HG03342 (cell line): ENCODE data around the gene RNF152.

Experiments used
- ATAC-seq: cut with Tn5 transposase; IDR thresholded peaks from one replicate; pipeline ENCODE4 v1.9.1; 2021; ENCODE audit warnings: mild to moderate bottlenecking, moderate library complexity; ENCODE audit not compliant: unreplicated experiment

Gene RNF152

DNA sequence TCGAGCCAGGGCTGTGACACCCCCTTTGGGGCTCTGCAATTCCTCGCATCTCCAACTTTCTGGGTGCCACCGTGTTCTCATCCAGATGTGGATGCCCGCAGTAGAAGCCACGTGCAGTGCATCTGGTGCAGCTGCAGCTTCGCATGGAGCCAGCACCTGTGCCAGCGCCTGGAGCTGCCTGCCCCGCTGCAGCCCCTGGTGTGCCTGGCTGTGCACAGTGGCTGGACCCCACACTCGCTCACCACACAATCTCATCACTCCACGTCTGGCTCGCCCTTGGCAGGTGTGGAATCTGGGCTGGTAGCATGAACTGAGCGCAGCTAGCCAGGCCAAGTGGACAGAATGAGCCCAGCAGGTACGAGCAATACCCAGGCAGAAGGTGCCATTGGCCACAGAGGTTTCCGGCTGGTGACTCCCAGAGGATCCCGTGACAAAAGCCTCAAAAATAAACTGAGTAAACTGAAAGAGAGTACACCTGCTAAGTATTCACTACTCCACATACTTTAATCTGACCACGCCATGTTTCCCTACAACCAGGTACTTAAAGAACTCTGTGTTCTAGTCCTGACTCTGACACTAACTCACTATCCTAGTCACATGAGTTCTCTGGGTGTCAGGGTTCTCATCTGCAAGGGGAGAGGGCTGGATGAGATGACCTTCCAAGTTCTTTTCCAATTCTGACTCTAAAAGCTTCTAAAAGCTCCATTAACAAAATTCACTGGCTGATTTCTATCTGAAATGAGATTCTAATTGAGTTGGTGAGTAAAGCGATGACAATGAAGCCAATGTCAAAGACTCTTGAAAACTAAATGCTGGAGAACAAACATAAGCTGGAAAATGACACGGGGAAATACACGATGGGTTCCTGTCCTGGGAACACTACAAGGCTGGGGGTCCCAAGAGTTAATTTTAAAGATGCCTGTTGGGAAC, 37.1 kb downstream of the RNF152 start:
- ATAC-seq, result no peak

DNA sequence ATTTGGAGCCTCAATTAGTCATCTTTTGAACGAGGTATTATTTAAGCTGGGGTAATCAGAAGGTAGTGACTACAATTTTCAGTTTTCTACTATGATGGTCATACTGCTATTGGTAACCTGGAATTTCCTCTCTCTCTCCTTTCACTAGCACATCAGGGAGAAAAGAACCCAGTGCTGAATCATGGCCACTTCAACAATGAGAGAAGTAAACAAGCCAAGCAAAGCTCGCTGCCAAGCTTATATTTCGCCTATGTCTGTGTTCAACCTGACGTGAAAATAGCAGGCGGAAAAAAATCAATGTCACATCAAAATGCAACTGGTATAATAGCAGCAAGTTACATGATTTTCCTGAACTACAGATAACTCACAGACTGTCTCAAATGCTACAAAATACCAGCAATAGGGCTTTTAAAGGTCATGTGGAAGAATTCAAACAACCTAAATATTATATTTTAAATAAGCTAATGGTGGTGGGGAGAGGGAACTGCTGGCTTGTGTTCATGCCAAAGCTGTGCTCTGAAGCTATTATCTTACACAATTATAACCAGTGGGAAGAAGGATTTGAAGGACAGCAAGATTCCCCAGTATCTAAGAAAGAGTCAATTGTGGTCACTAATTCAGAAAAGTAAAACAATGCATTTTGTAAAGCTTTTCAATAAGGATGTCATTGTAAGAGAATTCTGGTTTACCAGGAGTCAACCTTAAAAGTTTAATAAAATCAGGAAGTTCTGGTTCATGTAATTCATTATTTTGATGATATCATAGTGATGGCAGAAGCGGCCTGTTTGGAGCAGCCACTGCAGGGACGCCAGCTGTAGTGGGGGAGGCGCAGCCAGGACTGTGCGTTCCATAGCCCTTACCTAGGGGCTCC, 38.0 kb downstream of the RNF152 start:
- no peak for ATAC-seq

DNA sequence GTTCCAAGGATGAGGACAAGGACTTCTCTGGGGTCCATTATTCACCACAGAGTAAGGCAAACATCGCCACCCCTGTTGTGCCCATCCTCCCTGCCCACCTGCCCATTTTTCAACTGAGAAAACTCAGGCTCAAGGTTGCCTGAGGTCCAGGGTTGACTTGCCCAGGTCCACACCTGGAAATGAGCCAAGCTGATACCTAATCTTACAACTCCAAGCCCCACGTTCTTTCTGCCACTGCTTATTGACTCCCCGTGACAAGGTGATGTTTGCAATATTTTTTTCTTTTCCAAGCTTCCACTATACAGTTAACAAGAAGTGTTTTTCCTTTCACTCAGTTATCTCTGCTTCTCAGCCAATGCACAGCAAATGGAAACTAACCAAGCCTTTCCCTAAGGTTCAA, 39.0 kb downstream of the RNF152 start:
- ATAC-seq, result no peak

DNA sequence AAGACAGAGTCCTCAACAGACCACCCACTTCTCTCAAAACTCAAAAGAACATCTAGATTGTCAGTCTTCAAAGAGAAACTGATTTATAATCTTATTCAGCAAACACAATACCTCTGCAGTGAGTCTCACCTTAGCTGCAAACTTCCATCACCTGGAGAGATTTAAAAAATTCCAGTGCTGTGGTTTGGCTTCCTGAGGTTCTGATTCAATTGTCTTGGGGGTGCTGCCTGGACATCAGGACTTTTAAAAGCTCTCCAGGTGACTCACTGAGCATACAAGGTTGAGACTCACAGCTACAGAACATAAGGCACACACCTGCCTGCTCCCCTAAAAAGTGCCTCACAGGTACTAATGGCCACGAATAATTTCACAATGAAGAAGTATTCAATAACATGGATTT, 40.3 kb downstream of the RNF152 start:
- no peak for ATAC-seq

DNA sequence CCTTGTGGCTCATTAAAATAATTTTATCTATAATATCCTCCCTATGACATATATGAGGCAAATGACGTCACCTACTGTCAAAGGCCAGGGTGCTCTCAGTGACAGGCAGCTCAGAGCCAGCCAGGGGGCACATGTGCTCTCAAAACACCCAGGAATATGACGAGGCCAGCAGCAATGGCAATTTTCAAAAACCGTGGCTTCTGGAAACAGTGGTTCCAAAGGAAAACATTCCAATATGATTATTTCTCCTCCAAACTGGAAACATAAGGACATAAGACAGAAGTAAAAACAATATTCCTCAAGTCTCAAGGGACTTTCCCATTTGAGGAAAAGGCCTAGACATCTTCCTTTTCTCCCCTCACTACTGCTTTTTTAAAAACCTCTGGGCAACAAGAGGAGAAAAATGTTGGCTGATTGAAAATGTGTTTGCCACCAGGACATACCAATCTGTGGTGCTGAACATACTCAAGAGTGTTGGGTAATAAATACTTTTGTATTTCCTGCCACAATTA, 40.8 kb downstream of the RNF152 start:
- no peak for ATAC-seq

DNA sequence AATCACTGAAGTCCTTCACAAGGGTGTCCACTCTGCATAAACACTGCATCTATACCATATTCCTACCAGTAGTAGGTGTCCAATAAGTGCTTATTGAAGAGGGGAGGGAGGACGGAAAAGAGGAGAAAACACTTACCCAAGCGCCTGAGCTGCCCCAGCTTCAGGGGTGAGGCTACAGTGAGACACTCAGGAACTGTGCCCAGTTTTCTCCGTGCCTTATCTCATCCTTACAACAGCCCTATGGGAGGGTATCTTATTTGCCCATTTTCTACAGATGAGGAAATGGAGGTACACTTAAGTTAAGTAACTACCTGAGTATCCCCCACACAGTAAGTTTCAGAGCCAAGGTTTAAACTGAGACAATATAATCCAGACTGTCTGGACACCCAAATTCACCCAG, 41.5 kb downstream of the RNF152 start:
- no peak for ATAC-seq

DNA sequence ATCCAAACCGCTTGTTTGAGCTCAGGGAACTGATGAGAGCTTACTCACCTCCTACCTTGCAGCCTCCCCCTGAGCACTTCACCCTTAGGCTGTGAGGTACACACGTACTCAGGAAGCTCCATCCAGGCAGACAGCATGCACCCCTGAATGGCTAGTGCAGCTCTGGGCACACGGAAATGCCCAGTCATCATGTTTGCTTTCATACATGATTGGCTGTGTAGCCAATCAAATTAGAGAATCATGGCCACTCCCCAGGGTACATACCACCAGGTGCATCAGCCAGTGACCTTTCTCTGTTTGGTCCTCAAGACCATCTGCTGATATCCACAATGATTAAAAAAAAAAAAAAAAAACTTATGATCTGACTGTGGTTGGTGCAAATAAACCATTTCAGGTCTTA, 42.1 kb downstream of the RNF152 start:
- ATAC-seq, result no peak

DNA sequence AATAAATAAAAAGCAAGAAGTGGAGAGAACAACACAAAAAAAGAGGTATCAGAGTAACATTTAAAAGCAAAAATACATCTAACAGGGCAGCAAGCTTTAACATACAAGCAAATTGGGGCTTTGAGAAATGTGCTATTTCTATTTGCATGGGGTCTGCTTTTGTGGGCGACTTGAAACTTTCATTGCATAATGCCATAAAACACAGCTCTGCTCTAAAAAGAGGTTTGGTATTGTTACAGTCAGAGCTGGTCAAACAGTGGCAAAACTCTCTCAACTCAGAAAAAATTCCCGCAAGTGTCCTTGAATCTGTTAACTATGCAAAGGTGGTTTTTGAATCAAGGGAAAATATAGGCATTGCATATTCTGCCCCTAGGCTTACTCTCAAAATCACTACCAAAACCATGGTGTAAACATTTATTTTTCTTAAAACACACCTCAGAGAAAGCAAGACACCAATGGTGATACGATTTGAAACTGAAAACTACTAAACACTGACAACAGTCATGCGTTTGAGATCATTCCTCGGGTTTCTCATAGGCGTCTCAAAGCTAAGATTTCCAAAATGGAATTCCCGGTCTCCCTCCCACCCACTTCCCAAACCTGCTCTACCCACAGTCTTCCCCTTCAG, 45.5 kb downstream of the RNF152 start:
- ATAC-seq, result no peak

DNA sequence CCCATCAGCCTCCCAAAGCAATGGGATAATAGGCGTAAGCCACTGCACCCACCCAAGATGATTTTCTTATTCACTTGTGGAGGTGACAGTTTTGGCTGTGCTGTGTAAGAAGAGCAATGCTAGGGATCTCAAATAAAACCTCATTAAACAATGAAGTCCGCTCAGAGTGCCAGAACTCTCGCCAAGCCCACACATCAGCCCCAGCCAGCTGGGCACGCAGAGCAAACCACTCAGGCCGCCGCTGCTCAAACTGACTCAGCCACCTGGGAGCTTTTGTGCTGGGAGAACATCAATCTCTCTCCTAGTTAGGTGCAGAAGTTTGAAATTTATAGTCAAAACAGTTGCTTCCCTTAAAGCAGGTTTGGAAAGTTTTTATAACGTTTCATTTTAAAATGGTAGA, 47.6 kb downstream of the RNF152 start:
- ATAC-seq, result no peak

GRCh38 chr18:61844726-61845125, 48.1 kb downstream of the RNF152 start:
- no peak for ATAC-seq

- no peak for ATAC-seq
Observed at GRCh38 chr18:61842146-61842545, 50.7 kb downstream of the RNF152 start.

GRCh38 chr18:61841706-61842105, 51.1 kb downstream of the RNF152 start:
- no peak for ATAC-seq

DNA sequence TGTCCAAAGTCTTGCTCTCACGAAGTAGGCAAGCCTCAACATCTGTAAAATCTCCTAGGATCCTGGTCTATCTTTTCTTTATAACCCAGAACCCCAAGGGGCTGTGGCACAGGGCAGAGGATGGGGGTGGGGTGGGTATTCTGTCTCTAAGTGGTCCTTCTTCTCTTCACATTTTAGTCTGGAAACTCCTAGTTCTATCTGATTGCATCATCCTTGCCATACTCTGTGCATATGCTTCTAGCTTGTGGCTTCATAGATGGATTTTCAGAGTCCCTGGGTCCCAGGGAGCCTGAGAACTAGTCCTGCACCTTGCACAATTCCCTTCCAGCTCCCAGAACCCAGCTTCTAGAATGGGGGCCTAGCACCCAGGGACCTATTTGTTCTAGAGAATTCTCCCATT, 52.5 kb downstream of the RNF152 start:
- no peak for ATAC-seq

DNA sequence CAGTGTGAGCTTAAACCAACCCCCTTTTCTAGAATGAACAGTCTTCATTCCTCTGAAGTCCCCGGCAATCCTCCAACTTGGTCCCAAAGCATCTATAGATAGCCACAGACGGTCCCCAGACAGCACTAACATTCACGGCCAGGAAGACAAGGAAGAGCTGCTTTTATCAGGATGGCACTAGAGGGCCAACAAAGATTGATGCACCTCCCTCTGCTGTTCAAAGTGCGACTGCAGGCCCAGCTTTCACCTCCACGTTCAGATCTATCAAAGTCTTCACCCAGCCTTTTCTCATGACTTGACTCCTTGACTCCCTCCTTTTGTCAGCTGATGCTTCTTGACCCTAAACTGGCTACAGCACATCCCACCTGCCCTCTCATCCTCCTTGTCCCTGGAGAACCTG, 54.3 kb downstream of the RNF152 start:
- no peak for ATAC-seq

GRCh38 chr18:61833978-61834377, 58.8 kb downstream of the RNF152 start:
- ATAC-seq, result no peak

DNA sequence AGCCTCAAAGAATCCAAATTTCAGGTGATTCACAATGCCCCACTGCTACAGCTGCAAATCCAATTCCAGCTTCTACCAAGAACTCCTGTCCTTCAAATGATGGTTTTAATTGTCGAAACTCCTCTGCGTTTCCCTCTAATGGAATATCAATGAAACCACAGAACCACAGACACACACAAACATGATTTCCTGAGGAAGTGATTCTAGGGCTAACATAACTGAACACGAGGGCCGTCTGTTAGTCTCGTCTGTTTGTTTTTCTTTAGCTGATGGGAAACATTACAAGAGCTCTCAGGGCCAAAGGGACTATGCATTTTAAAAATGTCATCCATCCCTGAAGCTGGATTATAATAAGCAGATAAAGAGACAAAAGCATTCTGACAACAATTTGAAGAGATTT, 59.4 kb downstream of the RNF152 start:
- ATAC-seq, result no peak

GRCh38 chr18:61832858-61833257, 59.9 kb downstream of the RNF152 start:
- ATAC-seq, result no peak

DNA sequence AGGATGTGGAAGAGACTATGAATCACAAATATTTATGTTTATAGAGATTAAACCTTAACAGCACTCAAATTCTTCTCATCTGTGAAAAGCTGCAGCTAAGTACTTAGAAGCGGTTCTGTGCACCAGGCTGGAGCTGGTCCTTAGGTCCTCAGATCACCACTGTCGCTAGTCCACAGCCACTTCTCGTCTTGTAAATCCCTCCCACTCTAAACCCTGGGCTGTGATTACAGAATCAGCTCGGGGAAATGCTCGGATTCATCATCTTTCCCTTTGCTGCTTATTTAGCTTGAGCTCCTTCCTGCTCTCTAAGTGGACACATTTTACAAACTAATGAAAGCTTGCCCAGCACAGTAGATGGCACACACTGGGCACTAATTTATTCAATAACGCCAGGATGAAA, 61.7 kb downstream of the RNF152 start:
- ATAC-seq, result no peak

DNA sequence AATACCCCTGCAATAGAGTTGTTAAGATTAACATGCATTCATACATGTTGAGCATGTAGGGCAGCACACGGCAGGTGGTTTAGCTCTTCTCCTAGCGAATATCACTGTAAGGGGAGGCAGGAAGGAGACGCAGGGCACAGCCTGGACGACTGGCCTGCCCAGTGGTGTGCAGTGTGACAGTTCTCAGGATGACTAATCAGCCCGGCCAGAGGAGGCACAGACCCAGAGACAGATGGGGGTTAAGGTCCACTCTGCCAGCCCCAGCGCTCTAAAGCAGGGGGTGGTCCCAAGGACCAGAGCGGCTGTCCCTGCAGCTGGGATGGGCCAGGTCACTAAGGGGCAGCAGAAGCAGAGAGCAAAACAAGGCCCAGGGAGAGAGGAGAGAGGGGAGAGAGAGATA, 63.7 kb downstream of the RNF152 start:
- ATAC-seq, result no peak

- ATAC-seq, result no peak
Observed at GRCh38 chr18:61827591-61827990, 65.2 kb downstream of the RNF152 start.

GRCh38 chr18:61825386-61825785, 67.4 kb downstream of the RNF152 start:
- ATAC-seq, result no peak
